ENCODE results near the gene UNC80. TPM values are rescaled to one million over a fixed set of nuclear protein-coding genes. Genes with fewer than 3 reads are reported as not detected.

UNC80 gene
- total and polyA plus RNA-seq, 2 of the 13 experiments (the other 11 are each of a cell fraction or from before 2014, with no cell fraction given): not detected

DNA sequence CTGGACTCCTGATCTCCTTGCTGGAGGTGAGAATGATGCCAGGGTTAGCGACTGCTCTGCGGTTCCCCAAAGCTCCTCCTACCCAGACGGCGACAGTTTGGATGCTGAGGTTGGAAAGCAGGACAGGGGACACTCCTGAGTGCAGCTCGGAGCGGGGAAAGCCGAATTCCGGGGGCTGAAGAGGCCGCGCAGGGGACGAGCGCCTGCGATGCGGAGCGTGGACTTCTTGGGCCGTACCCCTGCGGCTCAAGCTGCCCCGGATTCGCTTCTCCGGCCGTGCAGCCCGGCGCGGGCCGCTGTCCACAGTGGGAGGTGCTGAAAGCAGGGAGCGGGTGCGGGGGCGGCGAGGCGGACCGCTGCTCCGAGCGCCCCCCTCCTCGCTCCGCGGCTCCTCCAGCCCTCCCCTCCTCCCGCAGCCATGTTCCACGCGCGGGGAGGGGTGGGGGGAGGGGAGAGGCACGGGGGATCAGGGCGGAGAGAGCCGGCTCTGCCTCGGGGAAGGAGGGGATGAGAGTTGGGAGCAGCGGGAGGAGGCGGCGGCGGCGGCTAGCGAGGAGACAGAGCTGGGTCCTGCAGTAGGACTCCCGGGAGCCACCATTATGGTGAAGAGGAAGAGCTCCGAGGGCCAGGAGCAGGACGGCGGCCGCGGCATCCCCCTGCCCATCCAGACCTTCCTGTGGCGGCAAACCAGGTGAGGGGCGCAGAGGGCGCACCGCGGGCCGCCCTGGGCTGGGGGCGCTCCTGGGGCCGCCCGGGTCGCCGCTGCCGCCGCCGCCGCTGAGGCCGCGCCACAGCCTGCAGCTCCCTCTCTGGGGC is at the start of gene UNC80 (continued):
- peak; percentile 95 for TF ChIP-seq ZNF782 (CRISPR knock-in tag; IDR thresholded peaks at IDR 0.05; ENCODE audit: borderline replicate concordance)
- TF ChIP-seq, protein P1, sequence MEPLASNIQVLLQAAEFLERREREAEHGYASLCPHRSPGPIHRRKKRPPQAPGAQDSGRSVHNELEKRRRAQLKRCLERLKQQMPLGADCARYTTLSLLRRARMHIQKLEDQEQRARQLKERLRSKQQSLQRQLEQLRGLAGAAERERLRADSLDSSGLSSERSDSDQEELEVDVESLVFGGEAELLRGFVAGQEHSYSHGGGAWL (CRISPR knock-in tag; IDR thresholded peaks at IDR 0.05): peak; percentile 99
- TF ChIP-seq, protein P2, sequence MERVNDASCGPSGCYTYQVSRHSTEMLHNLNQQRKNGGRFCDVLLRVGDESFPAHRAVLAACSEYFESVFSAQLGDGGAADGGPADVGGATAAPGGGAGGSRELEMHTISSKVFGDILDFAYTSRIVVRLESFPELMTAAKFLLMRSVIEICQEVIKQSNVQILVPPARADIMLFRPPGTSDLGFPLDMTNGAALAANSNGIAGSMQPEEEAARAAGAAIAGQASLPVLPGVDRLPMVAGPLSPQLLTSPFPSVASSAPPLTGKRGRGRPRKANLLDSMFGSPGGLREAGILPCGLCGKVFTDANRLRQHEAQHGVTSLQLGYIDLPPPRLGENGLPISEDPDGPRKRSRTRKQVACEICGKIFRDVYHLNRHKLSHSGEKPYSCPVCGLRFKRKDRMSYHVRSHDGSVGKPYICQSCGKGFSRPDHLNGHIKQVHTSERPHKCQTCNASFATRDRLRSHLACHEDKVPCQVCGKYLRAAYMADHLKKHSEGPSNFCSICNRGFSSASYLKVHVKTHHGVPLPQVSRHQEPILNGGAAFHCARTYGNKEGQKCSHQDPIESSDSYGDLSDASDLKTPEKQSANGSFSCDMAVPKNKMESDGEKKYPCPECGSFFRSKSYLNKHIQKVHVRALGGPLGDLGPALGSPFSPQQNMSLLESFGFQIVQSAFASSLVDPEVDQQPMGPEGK (CRISPR knock-in tag; IDR thresholded peaks at IDR 0.05): peak; percentile 94
- no peak for TF ChIP-seq FOXJ3 (CRISPR knock-in tag; IDR thresholded peaks at IDR 0.05; ENCODE audit: borderline replicate concordance)
- peak; percentile 99 for TF ChIP-seq WIZ (CRISPR knock-in tag; IDR thresholded peaks at IDR 0.05)
- TF ChIP-seq, protein P3, sequence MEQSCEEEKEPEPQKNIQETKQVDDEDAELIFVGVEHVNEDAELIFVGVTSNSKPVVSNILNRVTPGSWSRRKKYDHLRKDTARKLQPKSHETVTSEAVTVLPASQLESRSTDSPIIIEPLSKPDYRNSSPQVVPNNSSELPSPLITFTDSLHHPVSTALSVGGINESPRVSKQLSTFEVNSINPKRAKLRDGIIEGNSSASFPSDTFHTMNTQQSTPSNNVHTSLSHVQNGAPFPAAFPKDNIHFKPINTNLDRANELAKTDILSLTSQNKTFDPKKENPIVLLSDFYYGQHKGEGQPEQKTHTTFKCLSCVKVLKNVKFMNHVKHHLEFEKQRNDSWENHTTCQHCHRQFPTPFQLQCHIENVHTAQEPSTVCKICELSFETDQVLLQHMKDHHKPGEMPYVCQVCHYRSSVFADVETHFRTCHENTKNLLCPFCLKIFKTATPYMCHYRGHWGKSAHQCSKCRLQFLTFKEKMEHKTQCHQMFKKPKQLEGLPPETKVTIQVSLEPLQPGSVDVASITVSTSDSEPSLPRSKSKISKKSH (CRISPR knock-in tag; IDR thresholded peaks at IDR 0.05; ENCODE audit: borderline replicate concordance): peak; percentile 98
- TF ChIP-seq, protein P4, sequence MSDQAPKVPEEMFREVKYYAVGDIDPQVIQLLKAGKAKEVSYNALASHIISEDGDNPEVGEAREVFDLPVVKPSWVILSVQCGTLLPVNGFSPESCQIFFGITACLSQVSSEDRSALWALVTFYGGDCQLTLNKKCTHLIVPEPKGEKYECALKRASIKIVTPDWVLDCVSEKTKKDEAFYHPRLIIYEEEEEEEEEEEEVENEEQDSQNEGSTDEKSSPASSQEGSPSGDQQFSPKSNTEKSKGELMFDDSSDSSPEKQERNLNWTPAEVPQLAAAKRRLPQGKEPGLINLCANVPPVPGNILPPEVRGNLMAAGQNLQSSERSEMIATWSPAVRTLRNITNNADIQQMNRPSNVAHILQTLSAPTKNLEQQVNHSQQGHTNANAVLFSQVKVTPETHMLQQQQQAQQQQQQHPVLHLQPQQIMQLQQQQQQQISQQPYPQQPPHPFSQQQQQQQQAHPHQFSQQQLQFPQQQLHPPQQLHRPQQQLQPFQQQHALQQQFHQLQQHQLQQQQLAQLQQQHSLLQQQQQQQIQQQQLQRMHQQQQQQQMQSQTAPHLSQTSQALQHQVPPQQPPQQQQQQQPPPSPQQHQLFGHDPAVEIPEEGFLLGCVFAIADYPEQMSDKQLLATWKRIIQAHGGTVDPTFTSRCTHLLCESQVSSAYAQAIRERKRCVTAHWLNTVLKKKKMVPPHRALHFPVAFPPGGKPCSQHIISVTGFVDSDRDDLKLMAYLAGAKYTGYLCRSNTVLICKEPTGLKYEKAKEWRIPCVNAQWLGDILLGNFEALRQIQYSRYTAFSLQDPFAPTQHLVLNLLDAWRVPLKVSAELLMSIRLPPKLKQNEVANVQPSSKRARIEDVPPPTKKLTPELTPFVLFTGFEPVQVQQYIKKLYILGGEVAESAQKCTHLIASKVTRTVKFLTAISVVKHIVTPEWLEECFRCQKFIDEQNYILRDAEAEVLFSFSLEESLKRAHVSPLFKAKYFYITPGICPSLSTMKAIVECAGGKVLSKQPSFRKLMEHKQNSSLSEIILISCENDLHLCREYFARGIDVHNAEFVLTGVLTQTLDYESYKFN (CRISPR knock-in tag; conservative IDR thresholded peaks at IDR 0.05): peak; percentile 27; the same call in 1 of the 2 replicates
- TF ChIP-seq, protein P5, sequence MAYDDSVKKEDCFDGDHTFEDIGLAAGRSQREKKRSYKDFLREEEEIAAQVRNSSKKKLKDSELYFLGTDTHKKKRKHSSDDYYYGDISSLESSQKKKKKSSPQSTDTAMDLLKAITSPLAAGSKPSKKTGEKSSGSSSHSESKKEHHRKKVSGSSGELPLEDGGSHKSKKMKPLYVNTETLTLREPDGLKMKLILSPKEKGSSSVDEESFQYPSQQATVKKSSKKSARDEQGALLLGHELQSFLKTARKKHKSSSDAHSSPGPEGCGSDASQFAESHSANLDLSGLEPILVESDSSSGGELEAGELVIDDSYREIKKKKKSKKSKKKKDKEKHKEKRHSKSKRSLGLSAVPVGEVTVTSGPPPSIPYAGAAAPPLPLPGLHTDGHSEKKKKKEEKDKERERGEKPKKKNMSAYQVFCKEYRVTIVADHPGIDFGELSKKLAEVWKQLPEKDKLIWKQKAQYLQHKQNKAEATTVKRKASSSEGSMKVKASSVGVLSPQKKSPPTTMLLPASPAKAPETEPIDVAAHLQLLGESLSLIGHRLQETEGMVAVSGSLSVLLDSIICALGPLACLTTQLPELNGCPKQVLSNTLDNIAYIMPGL (CRISPR knock-in tag; IDR thresholded peaks at IDR 0.05; ENCODE audit: borderline replicate concordance in 1 of 2, low read depth in 1 of 2): peak; percentile 42 to 55; a peak in 1 of 4 replicates
- no peak for TF ChIP-seq ADNP (CRISPR knock-in tag; IDR thresholded peaks at IDR 0.05)
- no peak for TF ChIP-seq ZNF775 (CRISPR knock-in tag; IDR thresholded peaks at IDR 0.05; ENCODE audit: borderline replicate concordance)
- 0 out of 2 replicates have a peak, but pooled peaks have one; percentile 40 for TF ChIP-seq SP5 (CRISPR knock-in tag; IDR thresholded peaks at IDR 0.05; ENCODE audit: borderline replicate concordance, low read depth)
- TF ChIP-seq MTF1 (CRISPR knock-in tag; IDR thresholded peaks at IDR 0.05): peak; percentile 78; the same call in 1 of the 2 replicates
- no peak for TF ChIP-seq RNF2 (conservative IDR thresholded peaks at IDR 0.05; ENCODE audit: low read depth)
